NCI-H2227 treated with DMSO at 0.1 percent for 48 hours (cell line): ENCODE measurements around the gene MUC5AC.
"Not testable (repeated sequence)": the region's sequence is repeated elsewhere in the genome, so short reads cannot be mapped to it uniquely, and the experiment has no call there.

ENCODE experiments used
- DNase-seq: peaks from one replicate; lab custom pipeline; 2025; lab: John Stamatoyannopoulos, UW

The MUC5AC gene

DNA sequence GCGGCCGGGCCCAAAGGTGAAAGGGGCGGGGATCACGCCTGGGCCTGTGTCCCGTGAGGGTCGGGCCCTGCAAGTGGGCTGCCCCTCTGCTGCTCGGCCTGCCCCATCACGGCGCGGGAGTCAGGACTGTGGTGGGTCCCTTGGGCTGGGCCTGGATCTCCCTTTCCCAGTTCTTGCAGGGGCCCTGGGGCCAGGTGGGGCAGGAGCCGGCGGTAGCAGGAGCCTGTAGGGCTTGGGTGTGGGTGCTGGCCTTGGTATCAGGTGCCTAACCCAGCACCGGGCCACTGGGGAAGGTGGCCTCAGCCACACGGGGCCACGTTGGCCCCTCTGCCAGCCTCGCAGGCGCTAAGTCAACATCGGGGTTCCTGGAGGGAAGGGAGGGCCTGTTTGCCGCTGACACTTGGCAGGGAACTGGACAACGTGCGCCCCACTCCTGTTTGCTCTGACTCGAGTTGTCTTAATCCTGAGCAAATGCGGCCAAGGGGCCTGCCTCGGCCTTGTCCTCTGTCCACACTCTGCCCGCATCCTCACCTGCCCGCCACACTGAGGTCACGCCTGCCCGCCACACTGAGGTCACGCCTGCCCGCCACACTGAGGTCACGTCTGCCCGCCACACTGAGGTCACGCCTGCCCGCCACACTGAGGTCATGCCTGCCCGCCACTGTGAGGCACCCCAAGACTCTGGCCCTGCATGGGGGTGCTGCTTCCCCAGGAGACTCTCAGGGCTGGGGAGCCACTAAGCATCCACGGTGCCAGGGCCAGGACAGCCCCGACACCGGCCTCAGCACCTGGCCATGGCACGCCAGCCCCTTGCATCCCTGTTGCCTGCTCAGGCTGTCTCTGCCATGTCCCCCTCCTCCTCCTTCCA is 50.9 kb downstream of the MUC5AC start:
- DNase-seq = no peak

DNA sequence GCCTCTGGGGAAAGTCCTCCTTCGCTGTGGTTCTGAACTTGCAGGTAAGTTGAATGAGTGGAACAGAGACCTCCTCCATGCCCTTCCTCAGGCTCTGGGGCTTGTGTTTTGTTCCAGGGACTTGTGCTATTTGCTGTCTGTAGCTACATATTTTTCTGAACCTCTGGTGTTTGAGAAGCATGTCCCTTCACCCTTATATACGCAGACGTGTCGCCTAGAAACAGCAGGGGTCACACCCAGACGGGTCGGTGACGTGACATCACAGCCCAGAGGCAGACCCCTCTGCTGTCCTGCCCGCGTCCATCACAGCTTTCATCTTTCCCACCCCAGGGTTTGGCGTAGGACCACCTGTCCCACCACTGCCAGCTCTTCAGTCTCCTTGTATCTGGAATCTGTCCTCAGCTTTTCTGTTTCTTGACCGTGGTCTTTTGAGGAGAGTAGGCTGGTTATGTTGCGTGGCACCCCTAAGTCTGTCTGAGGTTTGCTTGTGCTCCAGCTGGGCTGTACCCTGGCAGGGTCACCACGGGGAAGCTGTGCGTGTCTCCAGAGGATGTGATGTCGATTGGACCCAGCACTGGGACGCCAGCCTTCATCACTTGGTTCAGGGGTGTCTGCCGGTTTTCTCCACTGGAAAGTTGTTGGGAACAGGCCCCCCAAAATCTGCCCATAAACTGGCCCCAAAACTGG is 51.8 kb downstream of the MUC5AC start:
- DNase-seq = no peak

- no peak for DNase-seq
Measured at GRCh38 chr11:1211838-1212237, 54.1 kb downstream of the MUC5AC start.

- not testable (repeated sequence) for DNase-seq
Measured at GRCh38 chr11:1215826-1216225, 58.1 kb downstream of the MUC5AC start.

- no peak for DNase-seq
Measured at GRCh38 chr11:1217151-1217550, 59.4 kb downstream of the MUC5AC start.

GRCh38 chr11:1218256-1218787 is 60.6 kb downstream of the MUC5AC start:
- no peak for DNase-seq

DNA sequence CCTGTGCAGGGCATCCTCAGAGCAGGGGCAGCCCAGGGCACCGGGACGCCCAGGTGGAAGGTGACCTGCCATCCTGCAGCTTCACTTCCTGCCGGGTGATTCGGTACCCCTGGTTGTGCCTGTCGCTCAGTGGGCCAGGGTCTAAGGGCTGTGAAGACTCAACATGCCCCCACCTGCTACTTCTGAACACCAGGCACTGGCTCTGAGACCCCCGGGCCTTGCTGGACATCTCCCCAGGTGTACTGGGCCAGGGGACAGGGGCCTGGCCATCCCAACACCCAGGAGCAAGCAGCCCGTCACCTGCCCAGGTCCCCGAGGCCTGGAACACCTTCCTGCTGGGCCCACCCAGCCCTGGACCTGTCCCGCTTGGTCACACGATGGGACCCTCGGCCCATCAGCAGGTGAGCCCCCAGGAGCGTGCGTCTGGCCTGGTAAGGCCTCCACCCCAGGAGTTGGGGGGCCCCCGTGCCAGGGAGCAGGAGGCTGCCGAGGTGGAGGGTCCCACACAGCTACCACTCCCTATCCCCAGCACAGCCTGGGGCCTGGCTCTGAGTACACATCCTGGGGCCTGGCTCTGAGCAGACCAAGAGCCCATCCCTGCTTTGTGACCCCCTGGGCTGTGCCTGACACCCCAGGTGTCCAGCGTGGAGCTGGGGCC is 61.2 kb downstream of the MUC5AC start:
- DNase-seq = no peak

- DNase-seq = no peak
Measured at GRCh38 chr11:1219446-1219833, 61.7 kb downstream of the MUC5AC start.

DNA sequence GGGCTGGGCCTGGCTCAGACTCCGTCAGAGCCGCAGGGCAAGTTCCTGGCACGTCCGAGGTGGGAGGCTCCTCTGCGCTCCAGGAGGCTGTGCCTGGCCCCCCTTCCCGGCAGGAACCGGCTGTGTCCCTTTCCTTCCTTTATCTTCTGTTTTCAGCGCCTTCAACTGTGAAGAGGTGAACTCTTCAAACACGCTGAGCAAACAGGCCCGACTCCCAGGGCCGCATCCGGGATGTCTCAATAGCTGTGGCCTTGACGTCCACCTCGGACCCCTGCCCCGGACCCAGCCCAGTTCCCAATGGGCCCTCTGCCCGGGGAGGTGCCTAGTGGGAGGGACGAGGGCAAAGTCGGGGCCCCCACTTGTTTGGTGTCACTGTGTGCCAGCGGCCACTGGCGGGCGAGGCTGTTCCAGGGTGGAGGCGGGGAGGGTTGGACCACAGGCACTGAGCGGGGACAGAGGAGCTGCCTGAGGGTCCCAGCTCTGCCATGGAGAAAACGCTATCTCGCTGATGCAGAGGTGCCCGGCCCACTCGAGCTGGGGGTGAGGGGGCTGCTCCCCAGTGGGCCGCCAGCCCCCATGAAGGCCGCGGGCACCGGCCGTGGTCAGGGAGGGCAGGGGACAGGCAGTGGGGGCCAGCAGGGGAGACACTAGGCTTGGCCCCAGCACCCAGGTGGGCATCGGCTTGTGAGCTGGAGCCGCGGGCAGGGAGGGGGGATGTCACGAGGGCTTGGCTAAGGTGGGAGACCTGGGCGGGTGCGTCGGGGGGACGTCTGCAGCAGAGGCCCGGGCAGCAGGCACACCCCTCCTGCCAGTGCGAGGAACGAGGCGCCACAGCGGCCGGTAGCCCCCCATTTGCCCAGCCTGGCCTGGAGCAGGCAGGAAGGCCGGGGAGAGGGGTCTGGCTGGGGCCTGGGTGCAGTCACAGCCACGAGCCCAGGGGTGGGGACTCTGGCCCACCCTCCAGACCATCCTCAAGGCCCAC is 62.4 kb downstream of the MUC5AC start:
- DNase-seq = no peak

GRCh38 chr11:1220941-1221721 is 63.4 kb downstream of the MUC5AC start:
- DNase-seq = no peak

DNA sequence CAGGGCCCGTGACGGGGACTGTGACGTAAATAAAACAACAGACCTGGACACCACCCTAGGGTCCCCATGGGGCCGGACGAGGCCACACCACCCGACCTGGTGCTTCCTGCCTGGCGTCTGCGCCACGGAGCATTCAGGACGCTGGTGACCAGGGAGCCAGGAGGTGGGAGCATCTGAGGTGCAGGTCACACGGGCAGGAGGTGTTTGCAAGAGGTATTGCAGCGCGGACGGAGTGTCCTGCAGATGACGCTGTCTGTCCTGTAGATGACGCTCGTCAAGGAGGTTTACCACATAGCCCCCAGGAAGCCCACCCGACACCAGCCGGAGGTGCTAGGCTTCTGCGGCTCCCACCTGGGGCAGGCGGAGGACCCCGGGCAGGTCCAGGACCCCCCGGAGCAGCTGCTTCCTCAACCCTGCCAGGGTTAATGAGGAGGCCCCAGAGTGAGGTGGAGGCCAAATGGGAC is 64.1 kb downstream of the MUC5AC start:
- DNase-seq = no peak

GRCh38 chr11:1222491-1223345 is 65.0 kb downstream of the MUC5AC start, which contains the start of gene MUC5B:
MUC5B (plus strand) TSS chr11:1223066; CDS start chr11:1223124, 58 bp downstream.
- no peak for DNase-seq

DNA sequence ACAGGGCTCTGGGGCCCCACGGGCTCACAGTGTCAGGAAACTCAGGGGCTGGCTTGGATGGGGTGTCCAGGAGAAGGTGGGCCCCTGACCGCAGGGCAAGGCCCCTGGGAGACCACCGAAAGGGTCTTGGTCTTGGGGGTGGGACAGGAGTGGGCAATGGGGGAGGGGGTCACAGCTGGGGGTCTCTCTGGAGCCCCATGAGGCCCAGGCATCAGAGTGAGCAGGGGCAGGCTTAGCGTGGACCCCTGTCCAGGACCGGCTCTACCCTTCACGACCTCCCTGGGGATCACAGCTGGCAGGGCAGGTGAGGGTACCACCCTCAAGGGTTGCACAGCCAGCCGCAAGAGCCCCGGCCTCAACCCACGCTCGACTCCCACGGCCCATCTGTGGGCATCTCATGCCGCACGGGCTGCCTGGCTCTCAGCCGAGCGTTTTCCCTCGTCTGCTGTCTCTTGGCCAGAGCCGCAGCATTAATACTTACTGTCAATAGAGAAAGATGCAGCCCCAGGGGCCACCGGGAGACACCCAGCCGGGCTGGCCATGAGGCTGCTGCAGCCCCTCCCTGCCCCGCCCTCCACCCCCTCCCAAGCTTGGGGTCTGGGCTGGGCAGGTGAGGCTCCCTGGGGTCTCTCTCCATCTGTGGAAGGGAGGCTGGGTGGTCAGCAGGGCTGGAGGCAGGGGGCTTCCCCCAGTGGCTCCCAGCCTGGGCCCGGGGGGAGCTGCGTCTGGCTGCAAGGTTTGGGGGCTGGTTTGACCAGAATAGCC is 65.8 kb downstream of the MUC5AC start:
- DNase-seq = no peak

- no peak for DNase-seq
Measured at GRCh38 chr11:1224111-1224490, 66.3 kb downstream of the MUC5AC start.

GRCh38 chr11:1224491-1225385 is 67.0 kb downstream of the MUC5AC start:
- DNase-seq = no peak

DNA sequence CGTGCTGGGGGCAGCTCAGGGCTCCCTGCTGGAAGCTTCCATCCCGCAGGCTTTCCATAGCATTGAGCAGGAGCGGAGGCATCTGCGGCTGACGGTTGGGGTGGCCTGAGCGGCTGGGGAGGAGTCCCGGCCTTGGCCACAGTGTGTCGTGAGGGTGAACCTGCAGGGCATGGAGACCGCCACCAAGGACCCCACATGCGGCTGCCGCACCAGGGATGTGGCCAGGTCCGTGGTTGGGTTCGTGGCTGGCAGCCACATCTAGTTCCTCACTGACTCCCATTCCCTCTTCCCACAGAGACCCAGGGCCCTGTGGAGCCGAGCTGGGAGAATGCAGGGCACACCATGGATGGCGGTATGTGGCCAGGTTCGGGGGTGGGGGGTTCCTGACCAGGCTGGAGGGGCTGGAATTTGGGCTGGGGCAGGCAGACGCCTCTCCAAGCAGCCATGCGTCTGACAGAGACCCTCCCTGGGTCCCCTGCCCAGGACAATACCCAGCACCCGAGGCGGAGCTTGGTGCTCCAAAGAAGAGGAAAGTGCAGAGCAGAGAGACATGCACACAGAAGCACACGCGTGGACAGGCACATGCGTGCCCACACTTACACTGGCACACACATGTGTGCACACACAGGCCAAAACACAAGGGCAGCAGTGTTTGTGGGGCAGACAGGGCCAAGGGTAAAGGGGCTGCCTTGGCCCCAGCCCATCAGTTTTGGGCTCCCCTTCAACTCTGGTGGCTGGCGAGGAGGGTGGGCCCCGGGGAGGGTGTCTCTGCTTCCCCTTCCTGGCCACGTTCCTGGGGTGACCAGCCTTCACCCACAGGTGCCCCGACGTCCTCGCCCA is 67.9 kb downstream of the MUC5AC start:
- DNase-seq = no peak
